Skin of body (tissue), 2 donors: Measurements from ENCODE around the gene AHNAK2. TPM values are rescaled to one million over a fixed set of nuclear protein-coding genes. Genes with fewer than 3 reads are reported as not detected.
A peak's percentile ranks its signal among the peaks of the same experiment; 100 is the strongest.
"Not testable (repeated sequence)": the region's sequence is repeated elsewhere in the genome, so short reads cannot be mapped to it uniquely, and the experiment has no call there.

Experiments
- DNase-seq: peaks from one replicate; lab custom pipeline; 2025; lab: John Stamatoyannopoulos, UW
- total RNA-seq: library from RNA; depleted of rRNA; stranded (reverse); fragments of >200 nt; gene quantifications from one replicate; pipeline ENCODE4 v1.2.3, GENCODE V29; 2014

Gene AHNAK2
- total RNA-seq, 1 donor from 2014 or later, result 52.0 TPM

DNA sequence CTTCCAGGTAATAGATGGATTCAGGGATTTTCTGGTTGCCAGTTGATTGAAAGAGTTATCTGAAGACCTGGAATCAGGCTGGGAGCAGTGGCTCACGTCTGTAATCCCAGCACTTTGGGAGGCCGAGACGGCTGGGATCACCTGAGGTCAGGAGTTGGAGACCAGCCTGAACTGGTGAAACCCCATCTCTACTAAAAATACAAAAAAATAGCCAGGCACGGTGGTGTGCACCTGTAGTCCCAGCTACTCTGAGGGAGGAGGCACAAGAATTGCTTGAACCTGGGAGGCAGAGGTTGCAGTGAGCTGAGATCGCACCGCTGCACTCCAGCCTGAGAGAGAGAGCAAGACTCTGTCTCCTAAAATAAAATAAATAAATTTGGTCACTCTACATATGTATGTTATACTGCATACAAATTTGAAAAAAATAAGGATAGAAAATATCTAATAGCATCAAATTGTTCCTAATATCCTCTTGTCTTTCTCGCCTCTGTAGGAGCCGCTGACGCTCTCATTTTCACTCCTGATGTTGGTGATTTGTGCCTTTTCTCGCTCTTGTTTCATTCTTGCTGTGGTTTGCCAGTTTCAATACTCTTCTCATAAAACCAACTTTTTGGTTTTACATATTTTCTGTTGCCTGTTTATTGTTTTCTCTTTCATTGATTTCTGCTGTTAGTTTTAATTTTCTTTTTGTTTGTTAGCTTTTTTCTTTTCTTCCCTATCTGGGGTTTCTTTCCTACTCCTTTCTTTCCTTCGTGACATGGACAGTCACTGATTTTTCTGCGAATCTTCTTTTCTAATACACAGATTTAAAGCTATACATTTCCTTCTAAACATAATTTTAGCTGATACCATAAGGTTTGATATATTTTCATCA is 77.3 kb downstream of the AHNAK2 start:
- no peak for DNase-seq

DNA sequence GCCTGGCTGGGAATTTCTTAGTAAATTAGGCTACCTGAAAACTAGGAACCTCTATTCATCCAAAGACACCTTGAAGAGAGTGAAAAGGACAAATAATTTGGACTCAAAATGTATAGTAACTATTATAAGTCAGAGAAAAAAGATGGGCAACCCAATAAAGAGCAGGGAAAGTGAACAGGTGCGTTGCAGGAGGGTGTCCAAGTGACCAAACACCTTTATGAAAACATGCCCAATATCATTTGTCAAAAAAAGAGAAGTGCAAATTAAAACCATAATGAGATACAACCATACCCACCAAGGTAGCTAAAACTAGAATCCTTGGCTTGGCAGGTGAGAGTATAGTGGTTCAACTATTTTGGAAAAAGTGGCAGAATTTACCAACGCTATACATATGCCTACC is 78.4 kb downstream of the AHNAK2 start:
- no peak for DNase-seq

DNA sequence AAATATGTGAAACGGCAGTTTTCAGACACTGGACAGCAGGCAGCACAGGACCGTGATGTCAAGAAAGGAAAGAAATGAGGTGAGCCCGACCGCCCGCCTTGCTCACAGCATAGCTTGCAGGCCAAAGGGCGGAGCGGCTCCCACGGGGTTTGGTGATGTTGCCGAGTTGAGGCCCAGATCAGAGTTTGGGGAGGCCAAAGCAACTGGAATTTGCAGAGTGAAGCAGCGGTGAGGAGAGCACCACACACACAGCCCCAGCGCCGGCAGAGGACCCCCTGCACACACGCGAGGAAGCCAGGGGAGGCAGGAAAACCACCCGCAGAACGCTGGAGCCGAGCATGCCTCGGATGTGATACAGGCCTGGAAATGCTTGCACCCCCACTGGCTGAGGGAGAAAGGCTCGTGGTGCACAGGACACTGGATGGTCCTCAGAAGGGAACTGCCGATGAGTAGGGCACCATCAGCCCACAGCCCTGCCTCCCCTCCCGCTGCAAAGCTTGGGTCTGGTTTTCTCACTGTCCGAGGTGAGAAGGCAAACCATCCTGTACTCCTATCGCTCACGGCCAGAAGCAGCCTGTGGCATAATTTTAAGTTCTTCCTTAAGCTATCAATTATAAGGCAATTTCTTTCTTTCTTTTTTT is 79.2 kb downstream of the AHNAK2 start:
- peak; percentile 41 for DNase-seq

DNA sequence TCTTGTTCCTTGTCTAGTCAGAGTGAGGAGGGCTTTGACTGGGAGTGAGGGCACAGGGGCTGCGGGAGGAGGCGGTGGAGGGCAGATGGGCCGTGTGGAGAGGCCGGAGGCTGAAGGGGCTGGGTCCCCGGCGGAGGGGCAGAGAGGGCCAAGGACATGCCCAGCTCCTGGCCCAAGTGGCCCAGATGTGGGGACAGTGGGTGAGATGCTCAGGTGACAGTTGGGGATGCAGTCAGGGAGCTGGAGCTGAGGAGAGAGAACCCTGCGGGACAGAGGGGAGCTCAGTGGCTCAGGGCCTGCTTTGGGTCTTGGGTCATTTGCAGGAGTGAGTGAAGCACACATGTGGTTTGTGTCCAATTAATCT is 80.0 kb downstream of the AHNAK2 start:
- no peak for DNase-seq

DNA sequence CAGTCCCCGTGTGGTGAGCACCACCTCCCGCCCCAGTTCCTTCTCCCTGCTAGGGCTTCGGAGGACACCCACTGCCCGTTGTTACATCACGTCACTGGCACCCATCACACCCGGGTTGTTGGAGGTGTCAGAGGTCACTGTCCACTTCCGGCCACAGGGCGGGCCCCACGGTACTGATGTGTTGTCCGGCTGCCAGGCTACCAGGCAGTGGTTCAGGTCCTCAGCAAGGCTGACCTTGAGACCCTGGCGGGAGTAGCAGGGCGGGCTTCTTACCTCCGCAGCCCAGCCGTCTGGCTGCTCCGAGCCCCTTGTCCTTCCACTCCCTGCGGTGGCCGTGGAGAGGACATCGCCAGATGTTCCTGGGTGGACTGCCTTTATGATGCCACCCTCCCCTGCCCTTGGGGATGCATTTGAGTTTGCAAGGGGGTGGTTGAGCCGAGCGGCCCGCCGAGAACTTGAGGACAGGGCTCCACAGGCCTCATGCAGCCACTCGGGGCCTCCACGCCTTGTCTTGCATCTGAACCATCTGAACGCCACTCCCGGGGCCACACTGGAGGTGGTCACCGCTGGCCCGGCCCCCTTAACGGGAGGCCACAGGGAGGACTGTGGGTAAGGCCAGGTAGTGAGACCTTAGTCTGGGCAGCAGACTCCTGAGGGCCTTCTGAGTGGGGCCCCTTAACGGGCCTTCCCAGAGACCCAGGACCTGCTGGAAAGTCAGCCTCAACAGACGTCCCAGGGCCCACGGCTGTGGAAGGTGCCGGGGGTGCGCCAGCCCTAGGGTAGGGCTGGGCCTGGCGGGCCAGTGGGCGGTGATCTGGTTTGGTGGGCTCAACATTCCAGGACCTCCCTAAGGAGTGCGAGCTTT is 80.6 kb downstream of the AHNAK2 start:
- DNase-seq, result no peak

DNA sequence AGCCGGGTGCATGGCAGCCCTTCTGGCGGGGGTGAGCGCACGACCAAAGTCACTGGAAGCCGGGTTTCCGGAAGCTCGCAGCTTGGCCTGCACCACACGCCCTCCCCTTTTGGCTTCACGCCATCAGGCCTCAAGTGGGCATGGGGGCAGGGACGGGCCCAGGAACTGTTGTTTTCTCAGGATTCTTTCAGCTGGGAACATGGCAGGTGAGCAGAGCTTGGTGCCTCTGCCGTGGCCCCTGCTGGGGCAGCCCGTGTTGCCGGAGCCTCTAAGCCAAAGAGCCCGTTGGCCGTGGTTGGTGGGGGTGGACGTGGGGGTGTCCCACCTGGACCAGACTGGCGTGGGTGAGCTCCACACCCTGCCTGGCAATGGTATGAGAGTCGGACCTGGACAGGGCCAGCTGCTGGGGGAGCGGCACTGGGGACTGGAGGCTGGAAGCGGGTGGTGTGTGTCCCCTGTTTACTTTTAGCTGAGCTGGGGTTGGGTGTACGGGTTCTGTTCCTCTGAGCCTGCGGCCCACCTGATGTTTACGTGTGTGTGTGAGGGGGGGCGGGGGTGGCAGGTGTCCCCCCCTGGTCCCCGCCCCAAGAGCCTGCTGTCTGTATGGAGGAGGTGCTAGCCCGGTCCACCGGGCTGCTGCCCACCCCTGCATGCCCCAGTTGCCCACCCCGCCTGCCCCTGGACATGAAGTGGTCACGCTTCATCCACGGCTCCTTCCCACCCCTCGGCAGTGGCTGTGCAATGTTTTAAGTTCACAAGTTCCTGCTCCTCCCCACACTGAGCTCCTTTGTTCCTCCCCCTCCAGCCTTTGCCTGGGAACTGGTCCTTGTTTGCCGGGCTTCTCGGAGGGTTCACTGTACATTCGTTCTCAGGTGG is 82.2 kb downstream of the AHNAK2 start:
- DNase-seq, result no peak

DNA sequence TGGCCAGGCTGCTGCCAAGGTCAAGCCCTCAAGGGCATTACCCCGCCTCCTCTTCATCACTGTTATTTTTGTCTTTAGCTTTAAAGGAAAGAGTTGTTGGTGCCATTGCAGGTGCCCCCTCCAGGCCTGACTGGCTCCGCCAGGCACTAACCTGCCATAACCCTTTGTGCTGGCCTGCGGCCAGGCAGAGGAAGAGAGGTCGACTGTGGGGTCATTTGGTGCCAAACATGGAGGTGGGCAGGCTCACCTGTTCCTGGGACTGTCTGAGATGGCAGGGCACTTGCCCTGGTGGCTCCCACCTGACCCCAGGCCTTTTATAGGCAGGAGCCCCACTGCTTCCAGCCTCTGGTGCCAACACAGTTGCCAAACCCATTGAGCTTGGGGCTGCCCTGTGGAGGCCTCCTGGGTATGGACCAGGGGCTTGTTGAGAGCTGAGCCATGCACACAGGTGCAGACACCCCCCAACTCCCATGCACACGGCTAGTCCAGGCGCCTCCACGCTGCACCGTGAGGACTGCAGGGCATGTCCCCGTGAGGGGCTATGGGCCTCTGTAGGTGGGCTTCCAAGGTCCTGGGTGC is 82.9 kb downstream of the AHNAK2 start:
- no peak for DNase-seq

DNA sequence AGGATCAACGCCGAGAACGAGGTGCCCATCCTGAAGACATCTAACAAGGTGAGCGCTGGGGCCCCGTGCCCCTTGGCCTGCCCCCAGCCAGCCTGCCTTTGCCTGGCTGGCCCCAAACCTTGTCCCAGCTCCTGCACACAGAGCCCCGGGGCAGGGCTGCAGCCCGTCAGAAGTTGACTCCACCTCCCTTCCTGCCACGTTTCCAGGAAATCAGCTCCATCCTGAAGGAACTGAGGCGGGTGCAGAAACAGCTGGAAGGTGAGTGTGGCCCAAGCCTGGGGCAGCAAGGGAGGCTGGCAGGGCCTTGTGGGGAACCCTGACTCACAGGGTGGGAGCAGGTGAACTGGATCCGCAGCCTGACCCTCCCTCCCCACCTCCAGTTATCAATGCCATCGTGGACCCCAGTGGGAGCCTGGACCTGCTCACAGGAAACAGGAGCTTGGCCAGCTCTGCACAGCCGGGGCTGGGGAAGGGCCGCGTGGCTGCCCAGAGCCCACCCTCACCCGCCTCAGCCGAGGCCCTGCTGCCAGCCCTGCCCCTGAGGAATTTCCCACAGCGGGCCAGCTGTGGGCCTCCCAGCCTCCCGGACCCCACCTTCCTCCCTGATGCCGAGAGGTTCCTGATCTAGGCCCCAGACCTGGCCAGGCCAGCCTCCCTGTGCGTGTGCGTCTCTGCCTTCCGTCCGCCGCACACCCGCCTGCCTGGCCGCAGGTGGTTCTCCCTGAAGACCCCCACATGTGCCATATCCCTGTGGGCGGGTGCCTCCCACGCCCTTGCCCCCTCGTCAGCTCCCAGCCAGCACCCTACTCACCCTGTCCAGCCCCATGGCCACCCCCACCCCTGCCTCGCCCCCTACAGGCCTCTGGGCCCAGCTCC is 83.6 kb downstream of the AHNAK2 start:
- no peak for DNase-seq

DNA sequence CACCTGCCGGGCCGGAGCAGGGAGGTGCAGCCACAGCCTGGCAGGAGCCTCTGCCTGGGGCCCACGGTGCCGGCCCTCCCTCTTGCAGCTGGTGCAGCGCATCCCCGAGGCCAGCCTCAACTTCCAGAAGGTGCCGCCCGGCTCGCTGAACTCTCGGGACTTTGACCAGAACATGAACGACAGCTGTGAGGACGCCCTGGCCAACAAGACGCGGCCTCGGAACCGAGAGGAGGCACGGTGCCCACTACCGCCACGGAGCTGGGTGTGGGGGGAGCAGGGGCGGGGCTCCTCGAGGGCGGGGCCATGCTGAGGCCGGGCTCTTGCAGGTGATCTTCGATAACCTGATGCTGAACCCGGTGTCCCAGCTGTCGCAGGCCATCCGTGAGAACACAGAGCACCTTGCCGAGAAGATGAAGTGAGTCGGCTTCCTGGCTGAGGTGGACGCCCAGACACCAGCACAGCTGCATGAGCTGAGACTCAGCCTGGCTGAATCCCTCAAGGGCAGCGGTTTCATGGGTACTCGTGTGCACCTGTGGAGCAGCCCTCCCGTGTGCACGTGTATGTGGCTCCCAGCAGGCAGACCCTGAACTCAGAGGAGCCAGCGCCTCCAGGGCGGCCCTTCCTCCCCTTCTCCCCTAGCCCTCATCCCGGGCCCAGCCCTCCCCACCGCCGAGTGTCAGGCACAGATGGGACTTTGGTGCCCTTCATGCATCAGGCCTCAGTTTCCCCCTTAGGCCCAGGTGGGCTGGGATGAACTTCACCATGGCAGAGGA is 84.6 kb downstream of the AHNAK2 start:
- no peak for DNase-seq

DNA sequence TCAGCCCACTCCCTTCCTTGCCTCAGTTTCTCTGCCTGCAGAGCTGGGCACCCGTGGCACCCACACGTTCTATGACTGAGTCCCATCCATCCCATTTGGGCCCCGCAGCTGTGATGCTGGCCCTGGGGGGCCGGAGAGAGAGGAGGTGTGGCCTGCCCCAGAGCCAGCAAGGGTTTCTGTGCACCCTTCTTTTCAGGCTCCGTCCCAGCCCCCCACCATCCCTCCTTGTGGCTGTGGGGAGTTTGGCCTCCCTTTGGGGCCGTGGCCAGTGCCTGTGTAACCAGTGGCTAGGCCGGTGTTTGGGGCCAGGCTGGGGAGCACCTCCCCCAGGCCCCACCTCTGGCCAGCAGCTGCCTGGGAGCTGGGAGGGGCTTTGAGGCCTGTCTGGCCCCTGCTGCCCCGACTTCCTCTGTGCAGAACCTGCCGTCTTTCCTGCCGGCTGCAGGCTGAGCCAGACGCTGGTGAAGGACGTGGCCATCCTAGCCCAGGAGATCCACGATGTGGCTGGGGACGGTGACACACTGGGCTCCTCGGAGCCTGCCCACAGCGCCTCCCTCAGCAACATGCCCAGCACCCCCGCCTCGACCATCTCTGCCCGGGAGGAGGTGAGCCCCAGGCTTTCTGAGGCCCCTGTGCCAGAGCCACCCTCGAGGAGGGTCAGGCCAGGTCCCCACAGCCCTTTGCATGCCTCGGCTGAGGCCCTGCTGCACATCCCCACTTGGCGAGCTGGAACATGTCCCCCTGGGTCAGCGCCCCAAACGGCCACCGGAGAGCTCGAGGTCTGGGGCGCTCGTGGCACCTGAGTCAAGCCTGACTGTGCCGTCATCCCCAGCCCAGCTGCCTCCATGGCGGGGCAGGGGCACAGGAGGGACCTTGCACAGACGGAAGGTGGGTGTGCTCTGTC is 85.4 kb downstream of the AHNAK2 start:
- no peak for DNase-seq

DNA sequence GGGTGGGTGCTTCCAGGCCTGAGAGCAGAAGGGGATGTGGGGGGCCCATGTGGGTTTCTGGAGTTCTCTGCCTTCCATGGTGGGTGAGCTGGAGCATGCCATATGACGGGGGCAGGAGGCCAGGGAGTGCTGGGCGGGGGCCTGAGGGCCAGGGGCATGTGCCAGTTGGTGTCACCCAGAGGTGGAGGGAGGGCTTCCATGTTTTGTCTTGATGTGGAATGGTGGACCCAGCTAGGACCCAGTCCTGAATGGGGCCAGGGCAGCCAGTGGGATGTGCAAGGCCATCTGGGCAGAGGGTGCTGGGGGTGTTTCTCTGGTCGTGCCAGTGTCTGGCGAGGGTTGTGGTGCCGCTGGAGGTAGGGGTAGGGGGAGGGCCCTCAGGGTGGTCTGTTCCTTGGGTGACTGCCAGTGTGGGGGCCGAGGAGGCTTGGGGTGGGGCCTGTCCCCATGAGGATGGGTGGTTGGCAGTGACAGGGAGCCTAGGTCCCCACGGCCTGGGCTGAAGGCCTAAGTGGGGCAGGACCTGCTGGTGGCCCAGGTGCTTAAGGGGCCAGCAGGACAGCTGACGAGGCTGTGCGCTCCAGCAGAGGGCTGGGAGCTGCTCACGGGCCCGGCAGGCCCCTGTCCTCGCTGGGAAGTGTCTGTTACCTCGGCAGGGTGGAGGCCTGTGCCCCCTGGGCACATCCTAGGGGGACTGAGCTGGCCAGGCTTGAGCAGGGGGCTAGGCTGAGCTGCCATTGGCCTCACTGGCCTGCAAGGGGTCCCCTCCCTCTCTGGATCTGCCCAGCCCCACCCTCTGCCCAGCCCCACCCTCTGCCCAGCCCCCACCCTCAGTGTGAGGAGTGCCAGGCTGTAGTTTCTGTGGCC is 86.3 kb downstream of the AHNAK2 start:
- no peak for DNase-seq

DNA sequence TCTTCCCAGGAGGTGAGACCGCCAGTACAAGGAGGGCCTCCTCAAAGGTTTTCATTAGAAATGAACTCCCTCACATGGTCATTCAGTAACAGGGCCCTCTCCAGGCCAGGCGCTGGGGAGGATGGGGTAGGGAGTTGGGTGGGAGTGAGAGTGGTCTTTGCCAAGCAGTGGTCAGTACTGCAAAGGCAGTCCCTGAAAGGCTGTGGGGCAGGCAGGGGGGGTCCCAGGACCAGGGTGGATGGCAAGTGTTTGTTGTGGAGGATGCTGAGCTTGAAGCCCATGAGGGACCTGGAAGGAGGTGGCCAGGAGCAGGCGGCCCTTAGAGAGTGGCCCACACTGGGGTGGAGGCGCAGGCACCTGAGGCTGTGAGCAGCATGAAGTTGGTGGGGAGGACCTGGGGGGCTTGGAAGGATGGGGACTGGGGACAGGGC is 87.0 kb downstream of the AHNAK2 start:
- DNase-seq, result no peak

DNA sequence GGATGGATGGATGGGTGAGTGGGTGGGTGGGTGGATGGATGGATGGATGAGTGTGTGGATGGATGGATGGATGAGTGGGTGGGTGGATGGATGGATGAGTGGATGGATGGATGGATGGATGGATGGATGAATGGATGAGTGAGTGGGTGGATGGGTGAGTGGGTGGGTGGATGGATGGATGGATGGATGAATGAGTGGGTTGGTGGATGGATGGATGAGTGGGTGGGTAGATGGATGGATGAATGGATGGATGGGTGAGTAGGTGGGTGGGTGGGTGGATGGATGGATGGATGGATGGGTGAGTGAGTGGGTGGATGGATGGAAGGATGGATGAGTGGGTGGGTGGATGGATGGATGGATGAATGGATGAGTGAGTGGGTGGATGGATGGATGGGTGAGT is 87.9 kb downstream of the AHNAK2 start:
- DNase-seq, result not testable (repeated sequence)

DNA sequence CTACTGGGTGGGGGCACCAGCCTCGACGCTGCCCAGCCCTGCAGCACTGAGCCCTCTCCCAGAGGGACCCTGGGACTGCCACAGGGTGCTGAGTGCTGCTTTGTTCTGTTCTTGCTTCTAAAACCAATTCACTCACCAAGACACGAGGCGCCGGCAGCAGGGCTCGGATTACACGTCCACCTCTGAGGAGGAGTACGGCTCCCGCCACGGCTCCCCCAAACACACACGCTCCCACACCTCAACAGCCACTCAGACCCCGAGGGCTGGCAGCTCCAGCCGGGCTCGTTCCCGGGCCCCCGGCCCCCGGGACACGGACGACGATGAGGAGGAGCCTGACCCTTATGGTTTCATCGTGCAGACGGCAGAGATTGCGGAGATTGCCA is 88.8 kb downstream of the AHNAK2 start:
- no peak for DNase-seq

DNA sequence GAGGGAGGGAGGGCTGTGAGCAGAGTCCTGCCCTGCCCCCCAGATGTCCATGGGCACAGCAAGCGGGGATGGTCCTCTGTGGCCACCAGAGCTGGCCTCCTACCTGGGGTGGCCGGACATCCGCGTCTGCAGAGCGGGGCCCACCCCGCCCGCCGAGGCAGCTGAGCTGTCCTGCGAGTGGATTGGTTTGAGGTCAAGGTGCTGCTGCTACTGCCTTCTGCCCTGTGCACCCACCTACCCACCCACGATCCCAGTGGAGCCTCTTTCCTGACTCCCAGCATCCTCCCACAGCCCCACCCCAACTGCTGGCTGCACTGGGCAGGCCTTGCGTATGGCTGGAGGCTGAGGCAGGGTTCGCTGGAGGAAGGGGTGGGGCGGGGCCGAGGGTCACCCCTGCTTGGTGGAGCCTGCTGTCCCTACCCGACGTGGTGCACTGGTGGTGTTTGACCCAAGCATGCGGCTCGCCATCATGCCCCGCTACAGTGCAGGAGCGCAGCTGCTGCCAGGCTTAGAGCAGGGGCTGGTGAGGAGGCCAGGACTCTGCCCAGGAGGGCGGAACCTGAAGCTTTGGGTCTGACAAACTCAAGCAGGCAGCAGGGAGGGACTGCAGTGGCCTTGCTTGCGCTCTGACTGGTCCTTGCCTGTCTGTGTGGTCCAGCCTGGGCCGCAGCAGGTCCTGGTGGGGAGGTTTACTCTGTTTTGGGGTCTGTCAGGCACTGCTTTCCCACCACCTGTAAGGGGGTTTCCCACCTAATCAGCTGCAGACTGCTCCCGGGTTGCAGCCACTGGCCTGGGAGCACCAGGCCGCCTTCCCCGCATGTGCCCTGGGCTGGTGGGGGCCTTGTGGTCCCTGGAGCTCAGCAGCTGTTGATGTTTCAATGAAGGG is 89.4 kb downstream of the AHNAK2 start:
- no peak for DNase-seq
